ENCODE results near the gene LMO2. TPM values are rescaled to one million over a fixed set of nuclear protein-coding genes. Genes with fewer than 3 reads are reported as not detected.

LMO2 gene
- total and polyA plus RNA-seq, 5 donors = 9.9 to 16.8 (median 10.4) TPM

DNA sequence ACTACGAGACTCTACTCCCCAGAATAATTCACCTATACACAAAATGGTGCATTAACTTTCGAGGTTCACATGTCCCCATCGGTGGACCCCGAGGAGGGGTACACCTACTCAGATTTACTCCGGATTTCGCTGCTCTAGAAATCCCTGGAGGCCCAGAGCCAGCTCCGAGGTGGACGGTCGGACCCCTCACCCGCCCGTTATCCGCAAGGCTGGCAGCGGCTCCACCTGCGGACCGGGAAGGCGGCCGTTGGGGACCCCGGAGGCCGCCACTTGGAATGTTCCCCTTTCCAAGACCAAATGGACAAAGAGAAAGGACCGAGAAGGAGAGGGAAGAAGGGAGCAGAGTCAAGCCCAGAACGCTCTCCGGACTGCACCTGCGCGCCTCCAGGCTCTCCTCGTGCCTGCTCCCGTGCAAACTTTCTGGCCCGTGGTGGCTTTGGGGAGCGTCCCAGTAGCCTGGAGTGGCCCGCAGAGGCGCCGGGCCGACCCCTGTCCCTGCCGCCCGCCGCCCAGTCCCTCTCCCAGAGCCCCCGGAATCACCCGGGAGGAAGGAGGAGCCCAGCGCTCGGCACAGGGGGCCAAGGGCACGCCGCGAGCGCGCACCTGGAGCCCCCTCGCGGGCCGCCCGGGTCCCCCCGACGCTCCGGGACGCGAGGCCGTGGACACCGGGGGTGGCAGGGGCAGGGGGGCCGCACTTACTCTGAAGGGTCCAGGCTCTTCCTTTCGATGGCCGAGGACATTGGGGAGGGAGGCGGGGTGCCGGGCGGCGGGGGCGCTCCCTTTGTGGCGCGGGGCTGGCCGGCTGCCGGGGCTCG lies 23.0 kb downstream of the LMO2 start:
- Histone ChIP-seq H3K4me1 (ENCODE audit: control insufficient read depth, insufficient read depth, low read length) (no peaks in the 10 kb centered on the region), H3K9me3 (ENCODE audit: control insufficient read depth, low read length) (no peaks in the 10 kb centered on the region), H3K27ac (ENCODE audit: low read length) (peak overlapping the region; percentile 14), H3K27me3 (ENCODE audit: control insufficient read depth, insufficient read depth) (no peaks in the 10 kb centered on the region), H3K4me3 (ENCODE audit: low read length) (peak overlapping the region; percentile 89)
- peak in 2 of 3 donors; percentile 55 to 57 for DNase-seq
- intact Hi-C loops (cut with DNase I) = loop anchor here in 1 of 4 donors (5.0 kb wide), 1 partner anchor 73 kb away; no protein-coding TSS in a partner anchor
- peak; percentile 15 to 20 for ATAC-seq
- 2% methylated on average over 68 of the region's 68 CpGs for WGBS

DNA sequence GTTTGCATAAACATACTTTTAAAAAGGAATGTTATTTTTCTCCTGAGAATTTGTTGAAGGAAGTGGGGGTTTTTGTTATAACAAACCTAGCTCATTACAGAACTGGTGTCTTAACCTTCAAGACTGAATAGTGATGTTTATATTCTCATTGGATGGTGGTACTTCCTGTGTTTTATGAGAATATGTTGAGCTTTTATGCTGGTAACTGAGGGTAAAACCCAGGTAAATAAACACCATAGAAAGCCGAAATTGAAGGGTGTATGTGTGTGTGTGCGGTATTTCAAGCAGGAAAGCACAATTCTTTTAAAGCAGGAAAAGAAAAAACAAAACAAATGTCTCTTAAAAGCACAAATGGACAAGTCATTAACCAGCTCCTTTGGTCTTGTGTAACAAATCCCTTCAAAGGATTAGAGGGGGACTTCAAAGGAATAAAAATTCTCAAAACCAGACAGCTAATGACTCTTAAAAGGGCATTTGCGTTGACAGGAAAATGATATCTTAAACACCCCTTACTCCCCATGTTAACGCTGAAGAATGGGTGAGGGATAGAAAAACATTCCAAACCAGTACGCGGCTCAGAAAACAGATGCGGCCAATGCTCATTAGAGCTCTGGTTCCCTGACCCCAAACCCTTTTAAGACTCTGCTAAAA lies 23.8 kb downstream of the LMO2 start:
- peak overlapping the region; percentile 89 for H3K4me3 ChIP-seq (ENCODE audit: low read length)
- 21% methylated on average over 7 of the region's 7 CpGs for WGBS
- H3K27ac ChIP-seq (ENCODE audit: low read length) = no peak overlapping the region
- intact Hi-C loops (cut with DNase I) = loop anchor here in 1 of 4 donors (5.0 kb wide), 1 partner anchor 74 kb away; no protein-coding TSS in a partner anchor
- no peak for ATAC-seq
- DNase-seq = no peak
- no peaks in the 10 kb centered on the region for H3K4me1 ChIP-seq (ENCODE audit: control insufficient read depth, insufficient read depth, low read length)
- H3K9me3 ChIP-seq (ENCODE audit: control insufficient read depth, low read length) = no peaks in the 10 kb centered on the region
- H3K27me3 ChIP-seq (ENCODE audit: control insufficient read depth, insufficient read depth) = no peaks in the 10 kb centered on the region

GRCh38 chr11:33867561-33867960 lies 24.3 kb downstream of the LMO2 start:
- H3K4me3 ChIP-seq (ENCODE audit: low read length) = peak overlapping the region; percentile 89
- ATAC-seq (no peak), DNase-seq (no peak)
- 52% methylated on average over 1 of the region's 1 CpG for WGBS
- intact Hi-C loops (cut with DNase I) = loop anchor here in 1 of 4 donors (5.0 kb wide), 1 partner anchor 75 kb away; no protein-coding TSS in a partner anchor
- H3K27me3 ChIP-seq (ENCODE audit: control insufficient read depth, insufficient read depth) = no peaks in the 10 kb centered on the region
- no peaks in the 10 kb centered on the region for H3K9me3 ChIP-seq (ENCODE audit: control insufficient read depth, low read length)
- H3K27ac ChIP-seq (ENCODE audit: low read length) = no peak overlapping the region
- H3K4me1 ChIP-seq (ENCODE audit: control insufficient read depth, insufficient read depth, low read length) = no peaks in the 10 kb centered on the region

DNA sequence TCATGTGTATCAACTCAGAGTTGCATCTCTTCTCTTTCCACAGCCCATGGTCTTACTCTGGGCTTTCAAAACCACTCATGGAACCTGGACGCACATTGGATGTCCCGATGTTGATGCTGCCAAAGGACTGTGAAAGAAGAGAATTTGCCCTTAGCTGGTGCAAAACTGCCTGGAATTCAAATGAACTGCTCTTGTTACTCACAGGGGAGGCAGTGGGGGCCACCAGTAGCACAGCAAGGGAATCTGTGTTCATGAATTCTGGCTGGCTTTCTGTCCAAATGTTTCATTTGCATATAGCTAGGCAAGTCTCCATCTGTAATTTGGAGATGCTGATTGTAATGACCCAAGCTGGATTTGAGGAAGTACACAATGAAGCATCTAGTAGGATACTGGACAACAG lies 24.9 kb downstream of the LMO2 start:
- DNase-seq = no peak
- ATAC-seq = no peak
- no peak overlapping the region for H3K4me3 ChIP-seq (ENCODE audit: low read length)
- H3K27me3 ChIP-seq (ENCODE audit: control insufficient read depth, insufficient read depth) = no peaks in the 10 kb centered on the region
- intact Hi-C loops (cut with DNase I) = loop anchor here in 1 of 4 donors (5.0 kb wide), 1 partner anchor 75 kb away; no protein-coding TSS in a partner anchor
- no peaks in the 10 kb centered on the region for H3K9me3 ChIP-seq (ENCODE audit: control insufficient read depth, low read length)
- no peak overlapping the region for H3K27ac ChIP-seq (ENCODE audit: low read length)
- no peaks in the 10 kb centered on the region for H3K4me1 ChIP-seq (ENCODE audit: control insufficient read depth, insufficient read depth, low read length)
- WGBS = 78% methylated on average over 2 of the region's 2 CpGs

- Histone ChIP-seq H3K4me3 (ENCODE audit: low read length) (no peak overlapping the region), H3K4me1 (ENCODE audit: control insufficient read depth, insufficient read depth, low read length) (no peaks in the 10 kb centered on the region), H3K9me3 (ENCODE audit: control insufficient read depth, low read length) (no peaks in the 10 kb centered on the region), H3K27me3 (ENCODE audit: control insufficient read depth, insufficient read depth) (no peaks in the 10 kb centered on the region), H3K27ac (ENCODE audit: low read length) (no peak overlapping the region)
- intact Hi-C loops (cut with DNase I) = no loop called here
- DNase-seq (peak in 2 of 3 donors; percentile 49 to 52), ATAC-seq (peak in 1 of 2 donors; percentile 7)
- 79% methylated on average over 16 of the region's 16 CpGs for WGBS
These were observed 27.4 kb downstream of the LMO2 start for GRCh38 chr11:33864479-33864878.

DNA sequence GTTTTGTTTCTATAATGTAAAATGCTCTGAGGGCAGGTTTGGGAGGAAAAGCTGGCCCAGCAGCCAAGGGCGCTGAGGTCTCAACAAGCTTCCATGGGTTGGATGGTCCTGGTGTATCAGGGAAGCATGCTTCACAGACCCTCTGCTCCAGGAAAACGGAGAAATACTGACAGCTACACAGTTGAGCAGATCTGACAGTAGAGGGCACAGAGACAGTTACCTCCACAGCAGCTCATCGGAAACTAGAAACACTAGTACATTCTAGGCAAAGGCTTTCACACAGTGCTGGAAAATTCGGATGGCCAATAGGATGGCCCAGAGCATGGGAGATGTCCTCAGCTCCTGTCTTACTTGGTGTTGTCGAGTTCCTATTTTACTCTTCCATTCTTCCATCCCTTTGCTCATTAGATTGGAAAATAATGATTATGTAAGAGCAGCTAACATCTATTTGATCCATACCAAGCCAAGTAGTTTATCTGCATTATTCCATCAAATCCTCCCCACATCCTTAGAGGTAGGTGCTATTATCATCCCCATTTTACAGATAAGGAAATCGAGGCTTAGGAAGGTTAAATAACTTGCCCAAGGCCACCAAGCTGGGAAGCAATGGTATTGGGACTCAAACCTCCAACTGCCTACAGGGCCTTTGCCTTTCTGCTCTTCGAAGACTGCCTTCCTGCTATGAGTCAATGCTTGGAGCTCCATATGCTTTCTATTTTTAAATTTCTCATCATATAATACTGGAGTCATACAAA lies 28.3 kb downstream of the LMO2 start:
- no peak overlapping the region for H3K4me3 ChIP-seq (ENCODE audit: low read length)
- WGBS = 85% methylated on average over 7 of the region's 7 CpGs
- no peaks in the 10 kb centered on the region for H3K9me3 ChIP-seq (ENCODE audit: control insufficient read depth, low read length)
- ATAC-seq = no peak
- H3K27me3 ChIP-seq (ENCODE audit: control insufficient read depth, insufficient read depth) = no peaks in the 10 kb centered on the region
- DNase-seq = no peak
- H3K27ac ChIP-seq (ENCODE audit: low read length) = no peak overlapping the region
- H3K4me1 ChIP-seq (ENCODE audit: control insufficient read depth, insufficient read depth, low read length) = no peaks in the 10 kb centered on the region
- intact Hi-C loops (cut with DNase I) = no loop called here

GRCh38 chr11:33861941-33862589 lies 29.8 kb downstream of the LMO2 start:
- DNase-seq (no peak), ATAC-seq (no peak)
- H3K27ac ChIP-seq (ENCODE audit: low read length) = no peak overlapping the region
- intact Hi-C loops (cut with DNase I) = no loop called here
- H3K9me3 ChIP-seq (ENCODE audit: control insufficient read depth, low read length) = no peaks in the 10 kb centered on the region
- H3K4me1 ChIP-seq (ENCODE audit: control insufficient read depth, insufficient read depth, low read length) = no peaks in the 10 kb centered on the region
- 75% methylated on average over 6 of the region's 6 CpGs for WGBS
- no peaks in the 10 kb centered on the region for H3K27me3 ChIP-seq (ENCODE audit: control insufficient read depth, insufficient read depth)
- H3K4me3 ChIP-seq (ENCODE audit: low read length) = no peak overlapping the region

- WGBS = 75% methylated on average over 6 of the region's 6 CpGs
- intact Hi-C loops (cut with DNase I) = no loop called here
- ATAC-seq (no peak), DNase-seq (no peak)
- H3K27ac ChIP-seq (ENCODE audit: low read length) = no peak overlapping the region
- no peaks in the 10 kb centered on the region for H3K9me3 ChIP-seq (ENCODE audit: control insufficient read depth, low read length)
- no peak overlapping the region for H3K4me3 ChIP-seq (ENCODE audit: low read length)
- H3K27me3 ChIP-seq (ENCODE audit: control insufficient read depth, insufficient read depth) = no peaks in the 10 kb centered on the region
- no peaks in the 10 kb centered on the region for H3K4me1 ChIP-seq (ENCODE audit: control insufficient read depth, insufficient read depth, low read length)
These were observed 30.5 kb downstream of the LMO2 start for GRCh38 chr11:33861386-33861785.

DNA sequence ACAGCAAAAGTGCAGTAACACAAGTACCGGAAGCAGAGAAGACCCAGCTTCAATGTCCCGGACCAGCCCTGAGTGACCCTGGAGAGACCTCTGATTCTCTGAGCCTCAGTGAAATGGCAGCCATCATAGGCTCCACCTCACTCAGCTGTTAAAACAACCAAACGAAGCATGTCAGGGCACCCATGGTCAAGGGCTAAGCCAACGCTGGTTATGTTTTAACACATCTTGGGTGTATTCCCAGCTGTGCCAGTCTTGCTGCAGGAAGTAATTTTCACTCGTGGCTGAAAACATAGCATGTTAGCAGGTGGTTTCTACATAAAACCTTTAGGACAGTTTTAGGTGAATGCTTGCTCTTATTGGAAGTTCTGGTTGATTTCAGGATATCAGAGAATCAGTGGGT lies 30.9 kb downstream of the LMO2 start:
- no peaks in the 10 kb centered on the region for H3K27me3 ChIP-seq (ENCODE audit: control insufficient read depth, insufficient read depth)
- no peak overlapping the region for H3K4me3 ChIP-seq (ENCODE audit: low read length)
- no peak for DNase-seq
- H3K9me3 ChIP-seq (ENCODE audit: control insufficient read depth, low read length) = no peaks in the 10 kb centered on the region
- H3K4me1 ChIP-seq (ENCODE audit: control insufficient read depth, insufficient read depth, low read length) = no peaks in the 10 kb centered on the region
- 77% methylated on average over 5 of the region's 5 CpGs for WGBS
- no peak for ATAC-seq
- no peak overlapping the region for H3K27ac ChIP-seq (ENCODE audit: low read length)
- intact Hi-C loops (cut with DNase I) = no loop called here

DNA sequence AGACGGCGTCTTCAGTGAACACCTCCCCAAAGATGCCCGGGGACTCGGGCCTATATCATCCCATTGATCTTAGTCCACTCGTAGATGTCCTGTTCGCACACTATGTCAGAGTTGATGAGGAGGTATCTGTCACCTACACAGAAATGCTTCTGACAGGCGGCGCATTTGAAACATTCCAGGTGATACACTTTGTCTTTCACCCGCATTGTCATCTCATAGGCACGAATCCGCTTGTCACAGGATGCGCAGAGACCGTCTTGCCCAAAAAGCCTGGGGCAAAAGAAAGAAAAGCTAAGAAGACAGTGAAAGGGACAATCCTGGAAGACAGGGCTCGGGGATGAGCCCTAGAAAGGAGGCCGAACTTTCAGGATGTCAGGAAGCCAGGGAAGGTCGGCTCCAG lies 32.6 kb downstream of the LMO2 start:
- Histone ChIP-seq H3K4me3 (ENCODE audit: low read length) (no peak overlapping the region), H3K9me3 (ENCODE audit: control insufficient read depth, low read length) (no peaks in the 10 kb centered on the region), H3K4me1 (ENCODE audit: control insufficient read depth, insufficient read depth, low read length) (no peaks in the 10 kb centered on the region), H3K27me3 (ENCODE audit: control insufficient read depth, insufficient read depth) (no peaks in the 10 kb centered on the region), H3K27ac (ENCODE audit: low read length) (no peak overlapping the region)
- no peak for ATAC-seq
- intact Hi-C loops (cut with DNase I) = loop anchor here in 3 of 4 donors (2.0 to 10.0 kb wide), 4 partner anchors 109 to 505 kb away; no protein-coding TSS in a partner anchor
- no peak for DNase-seq
- WGBS = 90% methylated on average over 16 of the region's 16 CpGs
